ENCODE measurements around the gene COPS7B. TPM values are rescaled to one million over a fixed set of nuclear protein-coding genes. Genes with fewer than 3 reads are reported as not detected.

The COPS7B gene
- total and polyA plus RNA-seq, 2 experiments from 2014 or later = 15.9 to 30.8 TPM

GRCh38 chr2:231819447-231820042, 33.3 kb downstream of the COPS7B start:
- no peak overlapping the region for H3K4me3 ChIP-seq
- no peaks in the 10 kb centered on the region for H3K79me2 ChIP-seq
- H3K4me2 ChIP-seq = no peak overlapping the region
- H3K27ac ChIP-seq = no peak overlapping the region
- no peaks in the 10 kb centered on the region for H3K36me3 ChIP-seq (replicated peaks; ENCODE audit: insufficient read depth, low read depth)
- no peaks in the 10 kb centered on the region for H3K27me3 ChIP-seq
- H2AFZ ChIP-seq = no peak overlapping the region
- no peaks in the 10 kb centered on the region for H3K9me2 ChIP-seq (replicated peaks; ENCODE audit: insufficient read depth)
- no peaks in the 10 kb centered on the region for H3K4me1 ChIP-seq (ENCODE audit: insufficient read depth)
- no peaks in the 10 kb centered on the region for H4K20me1 ChIP-seq (ENCODE audit: insufficient read depth, poor library complexity, severe bottlenecking)
- 70% methylated on average over 2 of the region's 2 CpGs for WGBS (ENCODE audit: low lambda C conversion rate, missing lambda C conversion rate)
- peaks cover 4% of the 10 kb centered on the region for H3K9me3 ChIP-seq (ENCODE audit: low read depth)
- DNase-seq (ENCODE audit: low spot score) = no peak
- TF ChIP-seq EZH2 (IDR thresholded peaks at IDR 0.05; ENCODE audit: borderline replicate concordance) = no peak
- no peak for TF ChIP-seq CTCF (IDR thresholded peaks at IDR 0.05; ENCODE audit: poor library complexity)
- TF ChIP-seq EZH2phosphoT487 (IDR thresholded peaks at IDR 0.05; ENCODE audit: low read depth, severe bottlenecking, unreplicated experiment) = no peak

GRCh38 chr2:231820786-231821303, 34.6 kb downstream of the COPS7B start:
- H4K20me1 ChIP-seq (ENCODE audit: insufficient read depth, poor library complexity, severe bottlenecking) = no peaks in the 10 kb centered on the region
- H3K27me3 ChIP-seq = no peaks in the 10 kb centered on the region
- no peaks in the 10 kb centered on the region for H3K4me1 ChIP-seq (ENCODE audit: insufficient read depth)
- no peaks in the 10 kb centered on the region for H3K36me3 ChIP-seq (replicated peaks; ENCODE audit: insufficient read depth, low read depth)
- no peak overlapping the region for H3K4me2 ChIP-seq
- H2AFZ ChIP-seq = no peak overlapping the region
- H3K79me2 ChIP-seq = no peaks in the 10 kb centered on the region
- DNase-seq (ENCODE audit: low spot score) = no peak
- no peak overlapping the region for H3K4me3 ChIP-seq
- H3K9me2 ChIP-seq (replicated peaks; ENCODE audit: insufficient read depth) = no peaks in the 10 kb centered on the region
- TF ChIP-seq CTCF (IDR thresholded peaks at IDR 0.05; ENCODE audit: poor library complexity) = no peak
- TF ChIP-seq EZH2 (IDR thresholded peaks at IDR 0.05; ENCODE audit: borderline replicate concordance) = no peak
- TF ChIP-seq EZH2phosphoT487 (IDR thresholded peaks at IDR 0.05; ENCODE audit: low read depth, severe bottlenecking, unreplicated experiment) = no peak
- peaks cover 4% of the 10 kb centered on the region for H3K9me3 ChIP-seq (ENCODE audit: low read depth)
- WGBS (ENCODE audit: low lambda C conversion rate, missing lambda C conversion rate) = 69% methylated on average over 12 of the region's 12 CpGs
- no peak overlapping the region for H3K27ac ChIP-seq

GRCh38 chr2:231821908-231822307, 35.7 kb downstream of the COPS7B start:
- Histone ChIP-seq H3K4me1 (ENCODE audit: insufficient read depth) (no peaks in the 10 kb centered on the region), H3K27me3 (no peaks in the 10 kb centered on the region), H4K20me1 (ENCODE audit: insufficient read depth, poor library complexity, severe bottlenecking) (no peaks in the 10 kb centered on the region), H3K9me3 (ENCODE audit: low read depth) (peaks cover 4% of the 10 kb centered on the region), H2AFZ (no peak overlapping the region), H3K4me2 (no peak overlapping the region), H3K4me3 (no peak overlapping the region), H3K9me2 (replicated peaks; ENCODE audit: insufficient read depth) (no peaks in the 10 kb centered on the region), H3K36me3 (replicated peaks; ENCODE audit: insufficient read depth, low read depth) (no peaks in the 10 kb centered on the region), H3K79me2 (no peaks in the 10 kb centered on the region), H3K27ac (no peak overlapping the region)
- 58% methylated on average over 3 of the region's 3 CpGs for WGBS (ENCODE audit: low lambda C conversion rate, missing lambda C conversion rate)
- TF ChIP-seq EZH2phosphoT487 (IDR thresholded peaks at IDR 0.05; ENCODE audit: low read depth, severe bottlenecking, unreplicated experiment) (no peak), EZH2 (IDR thresholded peaks at IDR 0.05; ENCODE audit: borderline replicate concordance) (no peak), CTCF (IDR thresholded peaks at IDR 0.05; ENCODE audit: poor library complexity) (no peak)
- DNase-seq (ENCODE audit: low spot score) = no peak

Data from hepatocyte (in vitro differentiated cells).